Body of pancreas (tissue), 4 donors: ENCODE data around the gene MAST4.

ENCODE experiments used
- CTCF ChIP-seq, 7 experiments: fragments of 450-650 bp in 4 of 7; fragments of 200-600 bp in 3 of 7; sonication (generic) in 3 of 7; IDR thresholded peaks; one replicate each; pipeline ENCODE4 v1.5.1; 2016 to 2019; ENCODE audit warnings: antibody characterized with exemption in 7 of 7
- POLR2A ChIP-seq, 3 donors: fragments of 450-650 bp; IDR thresholded peaks; one replicate each; pipeline ENCODE4 v1.6.1; 2016; ENCODE audit warnings: antibody characterized with exemption in 3 of 3, mild to moderate bottlenecking in 2 of 3

DNA sequence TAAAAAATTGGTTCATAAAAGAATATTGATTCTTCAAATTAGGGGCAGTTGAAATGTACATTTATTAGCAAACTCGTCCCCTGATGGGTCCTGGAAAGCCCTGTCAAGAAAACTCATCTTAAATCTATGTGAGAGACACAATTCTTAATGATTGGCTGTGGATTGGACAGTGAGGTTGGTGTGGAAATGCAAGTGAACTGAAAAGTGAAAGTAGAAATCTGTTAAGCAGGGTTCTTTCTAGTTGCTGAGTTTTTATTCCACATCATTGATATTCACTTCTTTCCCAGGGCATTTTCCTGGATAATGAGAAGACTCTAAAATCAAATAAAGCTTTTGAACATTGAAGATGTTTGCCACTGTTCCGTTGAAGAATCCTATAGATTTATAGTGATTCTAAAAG lies 292.4 kb downstream of the MAST4 start:
- no peak for TF ChIP-seq POLR2A (IDR thresholded peaks at IDR 0.05)
- no peak for TF ChIP-seq CTCF (IDR thresholded peaks at IDR 0.05)
